GM19468 (cell line): Measurements from ENCODE around the gene FAM240A.

Source experiments
- ATAC-seq: cut with Tn5 transposase; IDR thresholded peaks from one replicate; pipeline ENCODE4 v1.9.1; 2021; ENCODE audit warnings: mild to moderate bottlenecking, moderate library complexity, moderate number of reproducible peaks; ENCODE audit not compliant: unreplicated experiment; ENCODE audit errors: extremely low read depth

FAM240A gene

GRCh38 chr3:46619845-46620778 is 7.8 kb downstream of the FAM240A start:
- no peak for ATAC-seq

- no peak for ATAC-seq
Observed at GRCh38 chr3:46624533-46624932, 12.2 kb downstream of the FAM240A start.

- ATAC-seq, result no peak
Observed at GRCh38 chr3:46624975-46625490, 12.7 kb downstream of the FAM240A start.

- no peak for ATAC-seq
Observed at GRCh38 chr3:46626039-46626438, 13.7 kb downstream of the FAM240A start.

- no peak for ATAC-seq
Observed at GRCh38 chr3:46627078-46627477, 14.8 kb downstream of the FAM240A start.

GRCh38 chr3:46628901-46629369 is 16.6 kb downstream of the FAM240A start:
- no peak for ATAC-seq

- peak; percentile 39 for ATAC-seq
Observed at GRCh38 chr3:46629551-46630517, 17.5 kb downstream of the FAM240A start.

- ATAC-seq, result no peak
Observed at GRCh38 chr3:46632792-46633191, 20.5 kb downstream of the FAM240A start.

- no peak for ATAC-seq
Observed at GRCh38 chr3:46634856-46635255, 22.5 kb downstream of the FAM240A start.

GRCh38 chr3:46639221-46639620 is 26.9 kb downstream of the FAM240A start:
- ATAC-seq, result no peak

- ATAC-seq, result no peak
Observed at GRCh38 chr3:46640927-46641326, 28.6 kb downstream of the FAM240A start.

GRCh38 chr3:46642971-46643370 is 30.6 kb downstream of the FAM240A start:
- ATAC-seq, result no peak

GRCh38 chr3:46643701-46644100 is 31.4 kb downstream of the FAM240A start:
- ATAC-seq, result no peak

GRCh38 chr3:46646700-46647099 is 34.4 kb downstream of the FAM240A start:
- ATAC-seq, result no peak

- no peak for ATAC-seq
Observed at GRCh38 chr3:46648096-46648495, 35.8 kb downstream of the FAM240A start.

- ATAC-seq, result no peak
Observed at GRCh38 chr3:46649436-46649835, 37.1 kb downstream of the FAM240A start.

- ATAC-seq, result no peak
Observed at GRCh38 chr3:46651084-46651483, 38.8 kb downstream of the FAM240A start.

GRCh38 chr3:46655271-46655670 is 42.9 kb downstream of the FAM240A start:
- ATAC-seq, result no peak

GRCh38 chr3:46656778-46657556 is 44.6 kb downstream of the FAM240A start:
- no peak for ATAC-seq

GRCh38 chr3:46659285-46659684 is 47.0 kb downstream of the FAM240A start:
- no peak for ATAC-seq
